Keratinocyte (primary cell): ENCODE measurements around the gene PPP1R16B. TPM values are rescaled to one million over a fixed set of nuclear protein-coding genes. Genes with fewer than 3 reads are reported as not detected.

Experiments
- DNase-seq: peaks from one replicate; pipeline ENCODE4 v3.0.0-alpha.2; 2011; ENCODE audit warnings: low read depth, missing footprints, low spot score
- FAIRE-seq: peaks from 2 replicates; lab custom pipeline; 2011; peaks lifted over from hg19 to GRCh38; lab: Jason Lieb, UNC
- H2AFZ ChIP-seq: 2 replicates; pipeline ENCODE4 v1.6.0; 2012; ENCODE audit warnings: low read length, control low read depth, inconsistent platforms; ENCODE audit not compliant: control insufficient read depth
- H3K27ac ChIP-seq: 2 replicates; pipeline ENCODE4 v1.5.1; 2011; ENCODE audit warnings: low read length; ENCODE audit not compliant: control insufficient read depth, insufficient read depth
- H3K27me3 ChIP-seq: 3 replicates; pipeline ENCODE4 v1.6.0; 2011; ENCODE audit warnings: low read length; ENCODE audit not compliant: control insufficient read depth, insufficient read depth; ENCODE audit errors: extremely low read depth
- H3K36me3 ChIP-seq, 2 experiments: 2 replicates in 1 of 2; 3 replicates in 1 of 2; pipeline ENCODE4 v1.5.1; 2011; ENCODE audit warnings: low read length in 2 of 2, mild to moderate bottlenecking in 1 of 2; ENCODE audit not compliant: control insufficient read depth in 2 of 2, insufficient read depth in 2 of 2; ENCODE audit errors: extremely low read depth in 1 of 2
- H3K4me1 ChIP-seq: 3 replicates; pipeline ENCODE4 v1.5.1; 2011; ENCODE audit warnings: low read length; ENCODE audit not compliant: control insufficient read depth, insufficient read depth; ENCODE audit errors: extremely low read depth
- H3K4me2 ChIP-seq: 3 replicates; pipeline ENCODE4 v1.6.0; 2011; ENCODE audit warnings: low read depth, low read length; ENCODE audit not compliant: control insufficient read depth, insufficient read depth; ENCODE audit errors: extremely low read depth
- H3K4me3 ChIP-seq, 3 experiments: fragments of 200-600 bp in 1 of 3; sonication (generic) in 1 of 3; 2 replicates in 2 of 3; 3 replicates in 1 of 3; pipeline ENCODE4 v1.5.1; 2011 to 2016; ENCODE audit warnings: low read length in 3 of 3, mild to moderate bottlenecking in 3 of 3, control low read depth in 2 of 3, inconsistent platforms in 1 of 3, low read depth in 1 of 3, mixed read lengths in 1 of 3, mixed run types in 1 of 3, moderate library complexity in 1 of 3; ENCODE audit not compliant: control insufficient read depth in 2 of 3, insufficient read depth in 2 of 3; ENCODE audit errors: extremely low read depth in 1 of 3
- H3K79me2 ChIP-seq: 2 replicates; pipeline ENCODE4 v1.6.0; 2012; ENCODE audit warnings: low read length; ENCODE audit not compliant: control insufficient read depth, insufficient read depth
- H3K9ac ChIP-seq: 3 replicates; pipeline ENCODE4 v1.6.0; 2011; ENCODE audit warnings: low read length; ENCODE audit not compliant: control insufficient read depth, insufficient read depth; ENCODE audit errors: extremely low read depth
- H3K9me1 ChIP-seq: 3 replicates; pipeline ENCODE4 v1.6.0; 2011; ENCODE audit warnings: low read length; ENCODE audit not compliant: control insufficient read depth, insufficient read depth; ENCODE audit errors: extremely low read depth
- H3K9me3 ChIP-seq: 2 replicates; pipeline ENCODE4 v1.5.1; 2012; ENCODE audit warnings: low read depth, low read length; ENCODE audit not compliant: control insufficient read depth
- H4K20me1 ChIP-seq: 3 replicates; pipeline ENCODE4 v1.6.0; 2011; ENCODE audit warnings: low read length; ENCODE audit not compliant: control insufficient read depth, insufficient read depth; ENCODE audit errors: extremely low read depth
- EZH2 ChIP-seq: IDR thresholded peaks from one replicate; pipeline ENCODE4 v1.6.1; 2012; ENCODE audit warnings: inconsistent platforms, mild to moderate bottlenecking, low read length, moderate library complexity
- dilution Hi-C: fragments of 300-500 bp; cut with MboI; formaldehyde crosslinking; loops from one replicate; pipeline ENCODE4 v1.7.0; 2020; ENCODE audit warnings: low sequenced_read_pairs; ENCODE audit not compliant: extremely low pct_ligation_motif_present
- polyA plus RNA-seq, 5 experiments: library from polyadenylated mRNA; depleted of rRNA in 3 of 5; stranded (reverse) in 3 of 5; stranded (forward) in 1 of 5; unstranded in 1 of 5; fragments of >200 nt; gene quantifications; 1 replicate in 1 of 5; 2 replicates in 3 of 5; 3 replicates in 1 of 5; pipeline versions ENCODE4 v1.2.1 to v1.2.3, GENCODE V29; 2011 to 2012; ENCODE audit warnings: missing spikeins in 2 of 5, low read depth in 1 of 5, low replicate concordance in 1 of 5
- TF ChIP-seq, protein P1 (sequence below), 3 experiments: IDR thresholded peaks in 1 of 3; conservative IDR thresholded peaks in 1 of 3; optimal IDR thresholded peaks in 1 of 3; 2 replicates in 2 of 3; 3 replicates in 1 of 3; pipeline versions ENCODE3 to v1.5.1; 2011; ENCODE audit warnings: low read length in 3 of 3, mild to moderate bottlenecking in 3 of 3, moderate library complexity in 2 of 3, control low read depth in 1 of 3, inconsistent platforms in 1 of 3; ENCODE audit not compliant: insufficient read depth in 2 of 3; ENCODE audit errors: extremely low read depth in 1 of 3

PPP1R16B gene
- polyA plus RNA-seq, 1 donor (not counting 4 experiments of a cell fraction or from before 2014, with no cell fraction given): not detected

DNA sequence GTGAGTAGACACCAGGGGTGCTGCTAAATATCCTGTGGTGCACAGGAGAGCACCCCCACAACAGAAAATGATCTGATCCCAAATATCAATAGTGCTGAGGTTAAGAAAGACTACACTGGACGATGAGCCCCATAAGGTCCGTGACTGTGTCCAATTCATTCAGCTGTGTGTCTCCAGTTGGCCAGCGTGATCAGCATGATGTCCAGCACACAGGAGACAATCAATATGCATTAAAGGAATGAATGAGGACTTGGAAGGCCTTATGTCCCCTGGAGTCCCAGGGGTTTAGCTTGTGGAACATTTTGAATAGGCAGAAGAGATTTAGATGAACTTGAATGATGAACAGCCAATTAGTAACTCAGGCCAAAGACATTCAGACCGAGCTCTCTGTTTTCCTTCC is 6.3 kb downstream of the PPP1R16B start:
- no peak for FAIRE-seq
- no peaks in the 10 kb centered on the region for H3K36me3 ChIP-seq
- no peak overlapping the region for H2AFZ ChIP-seq
- H3K9me1 ChIP-seq: no peaks in the 10 kb centered on the region
- H3K9ac ChIP-seq: no peak overlapping the region
- H3K79me2 ChIP-seq: no peaks in the 10 kb centered on the region
- no peak overlapping the region for H3K27ac ChIP-seq
- peaks cover 34% of the 10 kb centered on the region for H3K27me3 ChIP-seq
- no peaks in the 10 kb centered on the region for H3K9me3 ChIP-seq
- dilution Hi-C loops: no loop called here
- TF ChIP-seq, protein P1, sequence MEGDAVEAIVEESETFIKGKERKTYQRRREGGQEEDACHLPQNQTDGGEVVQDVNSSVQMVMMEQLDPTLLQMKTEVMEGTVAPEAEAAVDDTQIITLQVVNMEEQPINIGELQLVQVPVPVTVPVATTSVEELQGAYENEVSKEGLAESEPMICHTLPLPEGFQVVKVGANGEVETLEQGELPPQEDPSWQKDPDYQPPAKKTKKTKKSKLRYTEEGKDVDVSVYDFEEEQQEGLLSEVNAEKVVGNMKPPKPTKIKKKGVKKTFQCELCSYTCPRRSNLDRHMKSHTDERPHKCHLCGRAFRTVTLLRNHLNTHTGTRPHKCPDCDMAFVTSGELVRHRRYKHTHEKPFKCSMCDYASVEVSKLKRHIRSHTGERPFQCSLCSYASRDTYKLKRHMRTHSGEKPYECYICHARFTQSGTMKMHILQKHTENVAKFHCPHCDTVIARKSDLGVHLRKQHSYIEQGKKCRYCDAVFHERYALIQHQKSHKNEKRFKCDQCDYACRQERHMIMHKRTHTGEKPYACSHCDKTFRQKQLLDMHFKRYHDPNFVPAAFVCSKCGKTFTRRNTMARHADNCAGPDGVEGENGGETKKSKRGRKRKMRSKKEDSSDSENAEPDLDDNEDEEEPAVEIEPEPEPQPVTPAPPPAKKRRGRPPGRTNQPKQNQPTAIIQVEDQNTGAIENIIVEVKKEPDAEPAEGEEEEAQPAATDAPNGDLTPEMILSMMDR (optimal IDR thresholded peaks at IDR 0.05 in 1 of 3, IDR thresholded peaks at IDR 0.05 in 1 of 3, conservative IDR thresholded peaks at IDR 0.05 in 1 of 3; ENCODE audit: extremely low read depth in 1 of 3, insufficient read depth in 2 of 3, low read length in 3 of 3): no peak
- no peak for TF ChIP-seq EZH2
- H4K20me1 ChIP-seq: no peaks in the 10 kb centered on the region
- no peak overlapping the region for H3K4me3 ChIP-seq
- H3K4me1 ChIP-seq: no peaks in the 10 kb centered on the region
- no peak overlapping the region for H3K4me2 ChIP-seq
- no peak for DNase-seq

DNA sequence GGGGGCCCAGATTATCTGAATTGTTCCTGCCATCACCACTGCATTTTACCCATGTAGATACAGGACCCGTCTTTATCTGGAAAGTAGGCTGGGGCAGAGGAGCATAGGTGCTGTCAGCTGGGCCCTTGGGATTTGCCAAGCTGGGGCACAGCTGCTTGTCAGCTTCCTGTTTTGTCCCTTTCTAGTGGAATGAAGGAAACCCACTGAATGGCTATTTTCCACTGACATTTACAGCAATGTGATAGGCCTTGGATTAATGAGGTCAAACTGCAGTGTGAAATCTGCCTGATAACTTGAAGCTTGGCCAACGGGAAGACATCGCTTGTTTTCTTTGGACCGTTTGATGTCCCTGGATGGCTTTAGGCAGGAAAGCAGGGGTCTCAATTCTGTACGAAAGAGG is 6.7 kb downstream of the PPP1R16B start:
- FAIRE-seq: no peak

More for the DNA sequence above, 6.7 kb downstream of the PPP1R16B start:
- Histone ChIP-seq H3K79me2 (no peaks in the 10 kb centered on the region), H3K9me3 (no peaks in the 10 kb centered on the region), H3K4me2 (no peak overlapping the region), H2AFZ (no peak overlapping the region), H3K4me3 (no peak overlapping the region), H3K27ac (no peak overlapping the region), H4K20me1 (no peaks in the 10 kb centered on the region), H3K9me1 (no peaks in the 10 kb centered on the region), H3K4me1 (no peaks in the 10 kb centered on the region), H3K9ac (no peak overlapping the region), H3K27me3 (peaks cover 30% of the 10 kb centered on the region), H3K36me3 (no peaks in the 10 kb centered on the region)
- dilution Hi-C loops: no loop called here
- no peak for TF ChIP-seq EZH2
- TF ChIP-seq, protein P1 (optimal IDR thresholded peaks at IDR 0.05 in 1 of 3, IDR thresholded peaks at IDR 0.05 in 1 of 3, conservative IDR thresholded peaks at IDR 0.05 in 1 of 3; ENCODE audit: extremely low read depth in 1 of 3, insufficient read depth in 2 of 3, low read length in 3 of 3): no peak
- no peak for DNase-seq
